Cardiac muscle cell (in vitro differentiated cells and primary cell): ENCODE results near the gene FGF14. TPM values are rescaled to one million over a fixed set of nuclear protein-coding genes. Genes with fewer than 3 reads are reported as not detected.
A peak's percentile ranks its signal among the peaks of the same experiment; 100 is the strongest.

Source experiments
- DNase-seq, 2 donors: peaks; one replicate each; pipeline versions ENCODE4 v3.0.0 to v3.0.0-alpha.2; 2010 to 2017; ENCODE audit warnings: low read depth in 1 of 2, low spot score in 1 of 2
- H3K27ac ChIP-seq: fragments of 200-600 bp; sonication (generic); 2 replicates; pipeline ENCODE4 v1.5.1; 2016
- H3K27me3 ChIP-seq: fragments of 200-600 bp; sonication (generic); 2 replicates; pipeline ENCODE4 v1.6.0; 2016; ENCODE audit warnings: control low read depth
- H3K36me3 ChIP-seq: fragments of 200-600 bp; sonication (generic); 2 replicates; pipeline ENCODE4 v1.5.1; 2016; ENCODE audit warnings: control low read depth
- H3K4me1 ChIP-seq: fragments of 200-600 bp; sonication (generic); 2 replicates; pipeline ENCODE4 v1.8.1; 2017; ENCODE audit warnings: low read depth, mild to moderate bottlenecking, mixed run types
- H3K4me3 ChIP-seq: fragments of 200-600 bp; sonication (generic); 2 replicates; pipeline ENCODE4 v1.5.1; 2016; ENCODE audit warnings: mild to moderate bottlenecking
- H3K9me3 ChIP-seq: fragments of 200-600 bp; sonication (generic); 2 replicates; pipeline ENCODE4 v1.5.1; 2017; ENCODE audit warnings: low read depth, mild to moderate bottlenecking, control low read depth
- CTCF ChIP-seq: IDR thresholded peaks from 2 replicates; pipeline ENCODE4 v1.5.1; 2012; ENCODE audit warnings: low read depth, mild to moderate bottlenecking, low read length
- polyA plus RNA-seq: library from polyadenylated mRNA; unstranded; fragments of >200 nt; fragmentation: Nextera tagmentation; extraction: Ambion mirVana; gene quantifications from 2 replicates; pipeline ENCODE4 v1.2.1, GENCODE V29; 2016
- total RNA-seq: library from RNA; depleted of rRNA; stranded (reverse); fragments of >200 nt; gene quantifications from 2 replicates; pipeline ENCODE4 v1.2.3, GENCODE V29; 2016

FGF14 gene
- total and polyA plus RNA-seq, 2 experiments from 2014 or later = not detected

DNA sequence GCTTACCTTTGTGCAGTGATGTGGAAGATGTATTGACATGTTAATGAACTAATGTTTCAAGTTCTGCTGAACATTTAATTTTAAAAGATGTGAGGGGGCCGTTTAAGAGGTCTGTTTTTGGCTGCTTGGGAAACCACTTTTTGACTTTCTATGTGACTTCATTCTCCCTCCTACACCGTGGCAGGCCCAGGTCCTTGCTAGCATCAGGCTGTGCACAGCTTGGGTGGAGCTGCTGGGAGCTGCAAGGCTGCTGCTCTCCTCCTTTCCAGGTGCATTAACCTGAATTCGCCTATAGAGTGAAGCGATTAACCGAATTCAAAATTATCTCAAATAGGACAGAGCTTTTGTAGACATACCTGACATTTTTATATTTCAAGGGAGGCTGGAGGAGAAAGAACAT lies 249.1 kb downstream of the FGF14 start:
- H3K27ac ChIP-seq = no peak overlapping the region
- TF ChIP-seq CTCF = no peak

GRCh38 chr13:102147353-102147752 lies 254.5 kb downstream of the FGF14 start:
- H3K36me3 ChIP-seq = no peaks in the 10 kb centered on the region
- no peak for TF ChIP-seq CTCF
- H3K4me1 ChIP-seq = no peaks in the 10 kb centered on the region
- DNase-seq = no peak
- no peaks in the 10 kb centered on the region for H3K27me3 ChIP-seq
- no peak overlapping the region for H3K27ac ChIP-seq
- H3K9me3 ChIP-seq = no peaks in the 10 kb centered on the region
- H3K4me3 ChIP-seq = no peak overlapping the region

More for the DNA sequence above, 249.1 kb downstream of the FGF14 start:
- Histone ChIP-seq H3K9me3 (no peaks in the 10 kb centered on the region), H3K4me3 (no peak overlapping the region), H3K36me3 (no peaks in the 10 kb centered on the region), H3K4me1 (no peaks in the 10 kb centered on the region), H3K27me3 (no peaks in the 10 kb centered on the region)
- DNase-seq = no peak

GRCh38 chr13:102145750-102146149 lies 256.1 kb downstream of the FGF14 start:
- H3K9me3 ChIP-seq = no peaks in the 10 kb centered on the region
- H3K27ac ChIP-seq = no peak overlapping the region
- no peaks in the 10 kb centered on the region for H3K4me1 ChIP-seq
- no peaks in the 10 kb centered on the region for H3K36me3 ChIP-seq
- DNase-seq = no peak
- no peaks in the 10 kb centered on the region for H3K27me3 ChIP-seq
- TF ChIP-seq CTCF = no peak
- no peak overlapping the region for H3K4me3 ChIP-seq

DNA sequence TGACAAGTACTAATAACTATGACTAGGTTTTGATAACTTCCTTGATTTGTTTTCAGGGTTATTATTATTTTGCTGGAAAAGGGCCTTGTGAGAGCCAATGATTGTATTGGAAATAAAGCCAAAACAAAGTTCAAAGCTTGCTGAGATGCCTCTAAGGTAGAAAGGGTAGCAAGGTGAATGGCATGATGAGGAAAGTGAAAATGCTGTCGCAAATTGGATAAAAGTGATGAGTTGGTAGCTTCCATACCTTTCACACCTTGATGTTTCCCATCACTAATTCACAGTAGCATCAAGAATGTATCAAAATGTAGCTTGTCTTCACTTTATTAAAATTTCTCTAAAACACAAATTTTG lies 259.4 kb downstream of the FGF14 start:
- H3K4me1 ChIP-seq = no peaks in the 10 kb centered on the region
- DNase-seq = no peak
- no peaks in the 10 kb centered on the region for H3K36me3 ChIP-seq
- no peaks in the 10 kb centered on the region for H3K9me3 ChIP-seq
- TF ChIP-seq CTCF = no peak
- no peak overlapping the region for H3K4me3 ChIP-seq
- H3K27me3 ChIP-seq = no peaks in the 10 kb centered on the region
- H3K27ac ChIP-seq = no peak overlapping the region

- Histone ChIP-seq H3K9me3 (no peaks in the 10 kb centered on the region), H3K27ac (no peak overlapping the region), H3K4me1 (no peaks in the 10 kb centered on the region), H3K27me3 (no peaks in the 10 kb centered on the region), H3K4me3 (no peak overlapping the region), H3K36me3 (no peaks in the 10 kb centered on the region)
- TF ChIP-seq CTCF = peak; percentile 69
- DNase-seq = peak; percentile 23 to 36
These were observed 260.0 kb downstream of the FGF14 start for GRCh38 chr13:102141625-102142472.
